HepG2 (cell line): Measurements from ENCODE around the gene CCNG1. TPM values are rescaled to one million over a fixed set of nuclear protein-coding genes. Genes with fewer than 3 reads are reported as not detected.

Source experiments
- ATAC-seq: fragments of 200-7000 bp; cut with Tn5 transposase; 3 replicates; pipeline ENCODE4 v1.9.1; 2020; ENCODE audit warnings: mild to moderate bottlenecking, moderate library complexity
- BruUV-seq: library from RNA; stranded (reverse); fragments of 400-500 nt; replicated peaks from 2 replicates; lab custom pipeline; 2021; lab: Mats Ljungman, UMichigan
- CTCF ChIA-PET: fragments of 300-600 bp; formaldehyde crosslinking; extraction: SDS; loops from one replicate; lab custom pipeline; 2021; ENCODE audit warnings: low total read pairs, inconsistent platforms, low intra/inter-chr PET ratio; lab: Yijun Ruan, JAX
- POLR2A ChIA-PET: fragments of 350-600 bp; sonication (Branson Sonifier 250); formaldehyde crosslinking; loops from one replicate; lab custom pipeline; 2020; ENCODE audit warnings: antibody characterized with exemption, inconsistent platforms; lab: Yijun Ruan, JAX
- DNase-seq: peaks from one replicate; pipeline ENCODE4 v3.0.0-alpha.2; 2015; ENCODE audit warnings: low spot score
- FAIRE-seq: peaks from 3 replicates; lab custom pipeline; 2011; peaks lifted over from hg19 to GRCh38; lab: Jason Lieb, UNC
- H2AFZ ChIP-seq: one replicate; pipeline ENCODE4 v1.6.1; 2011; ENCODE audit warnings: low read length, inconsistent platforms
- H3K27ac ChIP-seq: fragments of 300-600 bp; 3 replicates; pipeline ENCODE4 v1.8.0; 2011; ENCODE audit warnings: mixed run types, mild to moderate bottlenecking, mixed read lengths, low read length, inconsistent platforms; ENCODE audit not compliant: insufficient read depth; ENCODE audit errors: extremely low read length
- H3K27me3 ChIP-seq, 2 experiments: fragments of 200-600 bp in 1 of 2; 2 replicates in 1 of 2; 3 replicates in 1 of 2; pipeline versions ENCODE4 v1.6.0 to v1.8.0; 2011; ENCODE audit warnings: low read length in 2 of 2, mild to moderate bottlenecking in 2 of 2, moderate library complexity in 2 of 2, inconsistent platforms in 1 of 2; ENCODE audit not compliant: insufficient read depth in 2 of 2, control insufficient read depth in 1 of 2
- H3K36me3 ChIP-seq, 2 experiments: fragments of 200-600 bp in 1 of 2; replicated peaks in 1 of 2; 2 replicates in 1 of 2; 3 replicates in 1 of 2; pipeline versions ENCODE4 v1.5.1 to v1.8.0; 2011; ENCODE audit warnings: low read length in 2 of 2, inconsistent platforms in 1 of 2; ENCODE audit not compliant: insufficient read depth in 2 of 2, control insufficient read depth in 1 of 2
- H3K4me1 ChIP-seq: 2 replicates; pipeline ENCODE4 v1.5.1; 2012; ENCODE audit warnings: low read length, inconsistent platforms; ENCODE audit not compliant: insufficient read depth
- H3K4me2 ChIP-seq: 2 replicates; pipeline ENCODE4 v1.6.0; 2011; ENCODE audit warnings: low read depth, low read length, inconsistent platforms
- H3K4me3 ChIP-seq, 3 experiments: fragments of 200-600 bp in 1 of 3; sonication (generic), shearing (Covaris generic) in 1 of 3; replicated peaks in 1 of 3; 2 replicates each; pipeline ENCODE4 v1.5.1; 2011 to 2016; ENCODE audit warnings: low read length in 3 of 3, inconsistent platforms in 2 of 3, low read depth in 2 of 3, mild to moderate bottlenecking in 2 of 3, control low read depth in 1 of 3, mixed read lengths in 1 of 3; ENCODE audit not compliant: insufficient read depth in 1 of 3
- H3K79me2 ChIP-seq: one replicate; pipeline ENCODE4 v1.6.1; 2011; ENCODE audit warnings: low read length, inconsistent platforms; ENCODE audit not compliant: insufficient read depth
- H3K9ac ChIP-seq: 2 replicates; pipeline ENCODE4 v1.6.0; 2011; ENCODE audit warnings: mild to moderate bottlenecking, low read depth, low read length, inconsistent platforms; ENCODE audit not compliant: insufficient read depth
- H3K9me3 ChIP-seq: 2 replicates; pipeline ENCODE4 v1.5.1; 2012; ENCODE audit warnings: mild to moderate bottlenecking, low read length
- H4K20me1 ChIP-seq: 2 replicates; pipeline ENCODE4 v1.6.0; 2011; ENCODE audit warnings: inconsistent platforms, mild to moderate bottlenecking, low read length, moderate library complexity; ENCODE audit not compliant: insufficient read depth
- HNRNPK ChIP-seq: fragments of 200-400 bp; formaldehyde crosslinking; IDR thresholded peaks from 2 replicates; pipeline ENCODE4 v1.6.1; 2018; ENCODE audit warnings: low read length, low read depth, moderate library complexity, mild to moderate bottlenecking; ENCODE audit not compliant: poor library complexity, severe bottlenecking
- KAT2B ChIP-seq: fragments of 150-350 bp; IDR thresholded peaks from 2 replicates; pipeline ENCODE4 v1.6.1; 2014; ENCODE audit warnings: low read depth, low read length, borderline replicate concordance
- KMT2B ChIP-seq: IDR thresholded peaks from 2 replicates; pipeline ENCODE4 v1.6.1; 2016; ENCODE audit warnings: missing genetic modification reagents, missing compliant biosample characterization
- POLR2AphosphoS2 ChIP-seq: IDR thresholded peaks from 2 replicates; pipeline ENCODE4 v1.6.1; 2011; ENCODE audit warnings: low read depth, low read length, improper control_type of control experiment
- REL ChIP-seq: sonication (generic); formaldehyde crosslinking; conservative IDR thresholded peaks from 2 replicates; pipeline ENCODE4 v1.8.0; 2022; ENCODE audit warnings: mild to moderate bottlenecking, missing genetic modification reagents, moderate library complexity
- REPIN1 ChIP-seq: sonication (generic); formaldehyde crosslinking; IDR thresholded peaks from 2 replicates; pipeline ENCODE4 v1.8.0; 2022; ENCODE audit warnings: missing genetic modification reagents, low read depth, mild to moderate bottlenecking, borderline replicate concordance
- ZNF484 ChIP-seq: sonication (generic); formaldehyde crosslinking; IDR thresholded peaks from 2 replicates; pipeline ENCODE4 v1.5.1; 2020; ENCODE audit warnings: mild to moderate bottlenecking, low read depth, missing genetic modification reagents, borderline replicate concordance
- ZNF576 ChIP-seq: sonication (generic); formaldehyde crosslinking; IDR thresholded peaks from 2 replicates; pipeline ENCODE4 v1.4.0; 2020; ENCODE audit warnings: mild to moderate bottlenecking, missing genetic modification reagents
- ZNF839 ChIP-seq: sonication (generic); formaldehyde crosslinking; IDR thresholded peaks from 2 replicates; pipeline ENCODE4 v1.4.0; 2020; ENCODE audit warnings: missing genetic modification reagents, mild to moderate bottlenecking, borderline replicate concordance
- WGBS: methylation state at CpG from one replicate; pipeline ENCODE4 v1.1.6; 2017; ENCODE audit warnings: low lambda C conversion rate; 5-methylcytosine and 5-hydroxymethylcytosine counted together
- in situ Hi-C: cut with HindIII; loops from 2 replicates; pipeline ENCODE4 v1.10.0; 2017; ENCODE audit warnings: low pct_unique_long_range_greater_than_20kb; ENCODE audit not compliant: extremely low pct_ligation_motif_present
- intact Hi-C: fragments of 100-400 bp; cut with micrococcal nuclease; formaldehyde crosslinking; loops from one replicate; pipeline ENCODE4 v1.10.0; 2022; ENCODE audit not compliant: unreplicated experiment
- polyA plus RNA-seq, 8 experiments: library from polyadenylated mRNA; depleted of rRNA in 3 of 8; stranded (reverse) in 7 of 8; unstranded in 1 of 8; fragments of >200 nt; fragmentation: Illumina TruSeq in 4 of 8; extraction: Trizol in 4 of 8; gene quantifications; 2 replicates each; pipeline versions ENCODE4 v1.2.1 to v1.2.3, GENCODE V29; 2011 to 2016; ENCODE audit warnings: low read depth in 4 of 8, missing spikeins in 1 of 8, mixed read lengths in 1 of 8; ENCODE audit not compliant: insufficient read depth in 1 of 8
- total RNA-seq, 5 experiments: library from RNA; depleted of rRNA; stranded (reverse); fragments of >200 nt; fragmentation: Illumina TruSeq; extraction: Trizol; gene quantifications; 2 replicates each; pipeline ENCODE4 v1.2.3, GENCODE V29; 2016; ENCODE audit warnings: low read depth in 1 of 5

Gene CCNG1
- total and polyA plus RNA-seq, 2 of the 13 experiments (the other 11 are each of a cell fraction or from before 2014, with no cell fraction given), result 181 to 353 TPM

- no peaks in the 10 kb centered on the region for H3K9me3 ChIP-seq
- in situ Hi-C loops, result no loop called here
Observed at GRCh38 chr5:163434401-163434866, 3.0 kb upstream of the CCNG1 start.

GRCh38 chr5:163436515-163436914 is 880 bp upstream of the CCNG1 start:
- Histone ChIP-seq H3K4me1 (peaks cover 62% of the 10 kb centered on the region), H4K20me1 (peaks cover 34% of the 10 kb centered on the region), H2AFZ (peak overlapping the region; percentile 84), H3K36me3 (peaks cover 1 to 13% of the 10 kb centered on the region in 2 experiments; a peak in 2 of 5 replicates), H3K9me3 (no peaks in the 10 kb centered on the region), H3K27me3 (no peaks in the 10 kb centered on the region; a peak in 1 of 5 replicates), H3K4me3 (peak overlapping the region; percentile 43 to 71 (median 54); a peak in 5 of 6 replicates), H3K9ac (peak overlapping the region; percentile 65; the same call in 1 of the 2 replicates), H3K79me2 (peaks cover 41% of the 10 kb centered on the region), H3K4me2 (peak overlapping the region; percentile 80), H3K27ac (peak overlapping the region; percentile 66)
- ATAC-seq (no peak), DNase-seq (no peak), FAIRE-seq (no peak)
- 70% methylated on average over 4 of the region's 4 CpGs for WGBS
- CTCF ChIA-PET, result no interaction called here
- POLR2A ChIA-PET, result interaction anchor here (9.3 kb wide), 1 partner anchor 23 kb away, joined by 182 read pairs; the partner anchor contains the start of genes HMMR and NUDCD2
- in situ Hi-C loops, result no loop called here
- intact Hi-C loops, result loop anchor here (2.0 kb wide), 2 partner anchors 18 to 24 kb away; partner anchors contain the start of genes HMMR and NUDCD2
- no TSS peak for BruUV-seq
- no peak for TF ChIP-seq KAT2B
- TF ChIP-seq KMT2B, result no peak
- TF ChIP-seq HNRNPK, result peak; percentile 3

More at GRCh38 chr5:163434401-163434866, 3.0 kb upstream of the CCNG1 start:
- peak overlapping the region; percentile 50 for H2AFZ ChIP-seq
- intact Hi-C loops, result no loop called here
- no peaks in the 10 kb centered on the region; a peak in 2 of 5 replicates for H3K27me3 ChIP-seq
- ChIA-PET CTCF (no interaction called here), POLR2A (interaction anchor here (1.3 to 1.7 kb wide), 2 partner anchors 25 to 26 kb away, joined by 3 to 5 read pairs; partner anchors contain the start of genes HMMR and NUDCD2)
- H3K9ac ChIP-seq, result no peak overlapping the region
- H3K36me3 ChIP-seq, result 0 out of 5 replicates have a peak, but pooled peaks cover 0 to 1% of the 10 kb centered on the region in 2 experiments
- TF ChIP-seq ZNF576, result no peak
- TF ChIP-seq REL (CRISPR knock-in tag), result no peak
- TF ChIP-seq POLR2AphosphoS2, result no peak
- no peak for TF ChIP-seq ZNF839 (CRISPR knock-in tag)
- no peak for TF ChIP-seq REPIN1 (CRISPR knock-in tag)
- no peak for TF ChIP-seq ZNF484 (CRISPR knock-in tag)
- no TSS peak for BruUV-seq
- FAIRE-seq (no peak), DNase-seq (no peak), ATAC-seq (no peak)
- WGBS, result 49% methylated on average over 3 of the region's 3 CpGs
- H3K4me1 ChIP-seq, result peaks cover 42% of the 10 kb centered on the region
- no peak overlapping the region for H3K27ac ChIP-seq
- H4K20me1 ChIP-seq, result peaks cover 15% of the 10 kb centered on the region
- H3K79me2 ChIP-seq, result peaks cover 20% of the 10 kb centered on the region
- H3K4me2 ChIP-seq, result peak overlapping the region; percentile 20; the same call in 1 of the 2 replicates
- no peak overlapping the region for H3K4me3 ChIP-seq
